NCI-H774 (cell line): ENCODE results near the gene ACTBL2.
"Not testable (repeated sequence)": the region's sequence is repeated elsewhere in the genome, so short reads cannot be mapped to it uniquely, and the experiment has no call there.

Source experiments
- DNase-seq: peaks from one replicate; lab custom pipeline; 2025; lab: John Stamatoyannopoulos, UW

Gene ACTBL2

GRCh38 chr5:57482671-57483106 is at the start of gene ACTBL2:
Gene ACTBL2 (minus strand): TSS chr5:57482811. CDS start chr5:57482707, 104 bp downstream.
- no peak for DNase-seq

- no peak for DNase-seq
Measured at GRCh38 chr5:57531333-57531732, 48.7 kb upstream of the ACTBL2 start.

DNA sequence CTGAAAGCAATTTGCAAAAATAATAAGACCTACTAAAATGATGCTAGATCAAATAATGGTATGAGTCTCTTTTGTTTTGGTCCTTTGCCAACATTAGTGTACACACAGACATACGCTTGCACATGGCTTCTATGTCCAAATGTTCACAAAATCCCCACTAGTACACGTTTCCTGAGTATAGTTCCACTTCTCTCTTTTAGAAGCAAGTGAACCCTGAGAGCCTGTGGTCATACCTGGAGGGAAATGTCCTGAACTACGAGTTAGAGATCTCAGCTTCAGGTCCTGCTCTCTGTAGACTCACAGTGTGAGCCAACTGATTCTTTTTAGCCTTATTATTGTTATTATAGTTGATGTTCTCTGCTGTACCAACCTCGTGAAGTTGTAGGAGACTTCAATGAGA is 47.3 kb upstream of the ACTBL2 start:
- no peak for DNase-seq

DNA sequence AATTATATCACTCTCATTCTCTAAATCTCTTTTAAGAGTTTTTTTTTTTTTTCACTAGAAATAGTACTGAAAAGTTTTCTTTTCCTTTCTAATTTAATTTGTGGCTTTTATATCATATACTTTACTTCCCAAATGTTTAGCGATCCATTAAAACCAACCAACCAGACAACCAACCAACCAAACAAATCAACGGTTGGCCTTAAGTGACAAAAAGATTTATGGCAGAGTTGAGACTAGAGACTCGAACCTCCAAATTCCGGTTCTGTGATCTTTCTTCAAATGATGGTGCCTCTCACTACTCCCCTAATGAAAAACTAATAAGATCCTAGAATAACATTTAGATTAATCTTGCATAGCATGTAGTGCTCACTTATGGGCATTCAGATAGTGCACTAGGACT is 45.3 kb upstream of the ACTBL2 start:
- no peak for DNase-seq

DNA sequence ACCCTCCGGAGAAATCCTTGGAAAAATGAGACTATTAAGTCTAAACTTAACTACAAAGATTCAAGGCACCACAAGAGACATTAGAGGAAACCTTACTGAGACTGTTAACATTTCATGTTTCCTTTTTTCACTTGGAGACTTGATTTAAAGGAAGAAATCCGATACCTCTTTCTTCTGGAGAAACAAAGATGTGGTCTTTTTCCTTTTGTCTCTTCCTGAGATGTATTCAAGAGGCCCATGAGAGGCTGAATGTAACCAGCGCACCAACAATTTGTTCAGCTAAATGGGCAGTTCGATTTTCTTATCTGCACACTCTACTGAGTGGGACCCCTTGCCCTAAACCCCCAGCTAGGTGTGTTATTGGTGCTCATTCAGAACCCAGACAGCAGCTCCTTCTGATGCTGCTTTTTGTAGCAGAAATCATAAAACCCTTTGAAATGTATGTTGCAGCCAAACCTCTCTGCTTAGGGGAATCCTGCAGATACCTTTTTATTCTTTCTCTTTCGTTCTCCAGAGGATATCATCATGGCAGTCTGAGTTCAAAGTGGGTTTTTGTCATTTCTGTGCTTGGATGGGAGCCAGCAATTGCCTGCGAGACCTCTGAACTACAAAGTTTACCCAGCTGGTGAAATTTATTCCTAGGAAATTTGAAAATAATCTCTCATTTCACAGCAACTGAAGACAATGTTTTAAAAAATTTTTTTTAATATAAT is 41.9 kb upstream of the ACTBL2 start:
- no peak for DNase-seq

DNA sequence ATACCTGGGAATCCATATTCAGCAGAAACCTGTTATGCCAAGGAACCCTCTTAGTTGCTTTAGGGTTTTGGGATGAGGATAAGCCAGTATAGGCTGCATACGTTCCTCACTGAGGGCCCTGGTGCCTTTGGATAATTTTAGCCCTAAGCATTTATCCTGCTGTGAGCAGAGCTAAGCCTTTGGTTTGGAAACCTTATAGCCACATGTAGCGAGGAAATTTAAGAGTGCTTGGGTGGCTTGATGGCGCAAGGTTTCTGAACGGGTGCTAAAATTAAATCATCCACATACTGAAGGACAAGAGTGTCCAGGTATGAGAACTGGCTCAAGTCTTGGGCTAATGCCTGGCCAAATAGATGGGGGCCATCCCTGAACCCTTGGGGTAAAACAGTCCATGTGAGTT is 39.9 kb upstream of the ACTBL2 start:
- DNase-seq: not testable (repeated sequence)

- not testable (repeated sequence) for DNase-seq
Measured at GRCh38 chr5:57518415-57518814, 35.8 kb upstream of the ACTBL2 start.

DNA sequence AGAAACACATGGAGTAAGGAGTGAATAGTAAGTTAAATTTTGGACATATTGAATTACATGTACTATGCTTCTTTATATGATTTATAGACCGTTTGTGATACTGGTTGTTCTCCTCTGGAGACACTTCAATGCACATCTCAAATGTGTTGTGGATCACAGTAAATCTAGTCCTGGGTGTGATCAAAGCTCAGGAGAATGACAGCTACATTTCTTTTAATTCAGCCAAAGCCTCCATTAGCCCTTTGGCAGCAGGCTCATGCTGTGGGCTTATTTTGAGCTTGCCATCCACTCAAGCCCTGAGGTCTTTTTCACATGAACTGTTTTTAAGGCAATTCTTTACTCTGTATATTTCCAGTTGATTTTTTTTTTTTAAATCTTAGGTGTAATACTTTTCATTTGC is 34.6 kb upstream of the ACTBL2 start:
- DNase-seq: no peak

GRCh38 chr5:57513785-57514184 is 31.2 kb upstream of the ACTBL2 start:
- DNase-seq: no peak

DNA sequence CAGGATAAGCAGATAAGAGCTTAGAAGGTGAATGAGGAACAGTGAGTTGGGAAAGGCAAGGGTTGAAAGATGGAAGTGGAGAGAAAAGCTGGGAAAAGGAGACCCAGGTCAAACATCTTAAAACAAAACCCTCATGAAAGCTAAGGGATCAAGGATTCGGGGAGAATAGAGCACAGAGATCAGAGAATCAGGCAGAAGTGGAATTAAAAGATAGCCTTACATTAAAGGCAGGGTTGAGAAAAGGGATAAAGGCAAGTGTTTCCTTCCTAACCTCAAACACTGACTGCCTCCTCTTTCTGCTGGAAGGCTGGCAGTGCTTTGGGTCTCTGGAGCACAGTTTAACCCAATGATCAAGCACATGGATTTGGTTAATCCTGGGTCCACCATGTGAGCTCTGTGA is 28.7 kb upstream of the ACTBL2 start:
- no peak for DNase-seq

DNA sequence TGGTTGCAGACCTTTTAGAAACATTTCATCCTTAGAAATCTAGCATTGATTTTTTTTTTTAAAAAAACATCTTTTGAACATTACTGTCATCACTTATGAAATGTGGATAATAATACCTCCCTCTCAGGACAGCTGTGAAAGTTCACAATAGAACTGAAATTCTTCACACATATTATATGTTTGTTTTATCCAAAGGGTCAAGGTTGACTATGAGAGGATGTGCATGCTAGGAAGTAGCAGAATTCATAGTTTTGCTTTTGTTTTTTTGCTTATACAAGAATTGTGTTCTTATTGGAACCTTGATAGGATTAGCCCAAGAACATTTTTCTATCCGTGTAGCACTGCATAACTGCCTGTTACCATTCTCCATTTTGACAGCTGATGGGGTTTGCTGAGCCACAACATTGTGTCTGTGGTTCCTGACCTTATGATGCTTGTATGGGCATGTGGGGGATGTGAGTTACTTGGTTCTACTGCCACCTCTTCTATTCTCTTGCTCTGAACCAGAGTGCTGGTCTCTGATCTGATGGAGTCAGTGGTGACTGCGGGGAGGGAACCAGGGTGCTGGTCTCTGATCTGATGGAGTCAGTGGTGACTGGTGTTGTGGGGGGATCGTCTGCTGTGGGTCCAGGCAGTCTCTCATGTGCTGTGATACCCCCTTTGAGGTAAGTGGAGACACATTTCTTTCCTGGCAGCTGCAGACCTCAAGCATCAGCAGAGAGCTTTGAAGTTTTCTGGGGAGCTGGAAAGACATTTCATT is 27.1 kb upstream of the ACTBL2 start:
- no peak for DNase-seq

DNA sequence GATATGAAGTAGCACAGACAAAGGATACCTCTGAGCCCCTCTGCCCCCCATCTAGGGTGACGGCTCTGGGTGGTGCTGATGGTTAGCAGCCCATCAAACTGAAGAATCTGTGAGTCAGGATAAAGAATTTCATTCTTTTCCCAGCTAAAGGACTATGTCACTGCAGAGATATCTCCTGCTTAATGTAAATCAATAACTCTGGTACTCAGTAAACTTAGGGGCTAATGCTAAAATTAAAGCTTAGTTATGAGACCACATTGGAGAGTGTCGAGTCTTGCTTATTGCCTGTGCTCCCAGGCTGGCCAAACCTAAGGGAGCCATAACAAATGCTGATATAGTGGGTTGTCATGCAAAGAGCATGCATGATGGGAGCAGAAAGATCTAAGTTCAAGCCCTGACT is 25.6 kb upstream of the ACTBL2 start:
- no peak for DNase-seq

GRCh38 chr5:57505272-57506200 is 22.9 kb upstream of the ACTBL2 start:
- no peak for DNase-seq

DNA sequence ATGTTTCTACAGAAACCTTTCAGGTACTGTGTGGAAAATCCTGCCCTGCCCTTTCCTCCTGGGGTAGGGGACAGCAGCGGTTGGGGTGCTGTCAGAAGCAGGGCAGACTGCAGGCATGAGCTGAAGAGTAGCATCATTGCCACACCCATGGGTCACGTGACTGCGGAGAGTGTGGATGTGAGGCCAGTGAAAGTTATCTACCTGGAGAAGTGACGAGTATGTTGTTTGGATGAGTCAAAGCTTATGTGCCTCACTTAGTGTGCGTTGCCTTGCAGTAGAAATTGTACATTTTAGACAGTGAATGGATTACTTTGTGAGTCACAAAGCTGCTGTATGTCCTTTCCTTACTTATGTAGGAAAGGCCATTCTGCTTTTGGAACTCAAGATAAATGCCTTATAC is 21.7 kb upstream of the ACTBL2 start:
- DNase-seq: no peak

DNA sequence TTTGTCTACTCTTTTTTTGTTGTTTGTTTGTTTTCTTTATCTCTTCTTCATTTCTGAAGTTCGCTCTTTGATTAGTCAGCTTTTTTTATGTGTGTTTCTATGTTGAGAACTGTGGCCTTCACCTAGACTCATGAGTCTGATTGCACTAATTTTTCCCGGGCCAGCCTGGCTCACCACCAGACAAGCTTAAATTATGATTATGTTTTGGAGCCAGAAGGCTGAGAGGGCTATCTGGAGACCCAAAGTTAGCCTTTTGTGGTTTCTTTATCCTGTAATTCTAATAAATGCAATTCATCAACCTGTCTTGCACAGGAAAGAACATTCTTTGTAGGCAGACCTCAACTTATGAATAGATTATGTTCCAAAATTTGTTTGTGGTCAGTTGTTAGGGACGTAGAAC is 20.8 kb upstream of the ACTBL2 start:
- no peak for DNase-seq

DNA sequence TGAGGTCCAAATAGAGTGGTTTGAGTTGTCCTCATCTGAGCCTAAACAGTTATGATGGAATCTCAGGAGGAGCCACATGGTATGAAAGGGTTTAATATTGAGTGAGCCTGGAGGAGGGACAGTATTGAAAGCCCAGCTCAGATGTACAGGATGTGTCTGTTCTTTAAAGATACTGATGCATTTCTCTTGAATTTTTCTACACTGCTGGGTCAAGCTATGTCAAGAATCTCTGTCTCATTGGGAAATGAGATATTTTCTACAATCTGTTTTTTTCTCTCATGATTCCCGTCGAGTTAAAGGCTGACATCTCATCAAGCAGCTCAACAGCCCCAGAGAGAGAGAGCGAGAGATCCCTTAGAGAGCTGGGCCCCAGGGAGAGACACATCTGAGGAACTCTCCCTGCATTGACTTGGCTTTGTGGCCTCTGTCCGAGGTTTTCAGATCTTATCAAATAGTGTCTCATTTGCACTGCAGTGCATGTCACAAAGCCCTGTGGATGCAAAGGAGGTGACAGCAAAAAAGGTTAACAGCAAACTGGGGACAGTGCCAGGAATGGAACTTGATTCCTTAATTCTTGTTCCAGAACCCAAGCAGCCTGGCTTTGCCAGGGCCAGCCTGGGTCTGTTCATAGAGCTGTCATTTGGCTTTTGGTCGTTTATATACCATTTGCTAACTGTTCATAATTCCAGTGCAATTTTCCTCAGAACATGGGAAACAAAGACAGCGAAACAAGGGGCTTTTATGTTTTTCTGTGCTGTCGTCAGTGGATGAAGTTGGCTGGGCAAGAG is 19.0 kb upstream of the ACTBL2 start:
- no peak for DNase-seq

DNA sequence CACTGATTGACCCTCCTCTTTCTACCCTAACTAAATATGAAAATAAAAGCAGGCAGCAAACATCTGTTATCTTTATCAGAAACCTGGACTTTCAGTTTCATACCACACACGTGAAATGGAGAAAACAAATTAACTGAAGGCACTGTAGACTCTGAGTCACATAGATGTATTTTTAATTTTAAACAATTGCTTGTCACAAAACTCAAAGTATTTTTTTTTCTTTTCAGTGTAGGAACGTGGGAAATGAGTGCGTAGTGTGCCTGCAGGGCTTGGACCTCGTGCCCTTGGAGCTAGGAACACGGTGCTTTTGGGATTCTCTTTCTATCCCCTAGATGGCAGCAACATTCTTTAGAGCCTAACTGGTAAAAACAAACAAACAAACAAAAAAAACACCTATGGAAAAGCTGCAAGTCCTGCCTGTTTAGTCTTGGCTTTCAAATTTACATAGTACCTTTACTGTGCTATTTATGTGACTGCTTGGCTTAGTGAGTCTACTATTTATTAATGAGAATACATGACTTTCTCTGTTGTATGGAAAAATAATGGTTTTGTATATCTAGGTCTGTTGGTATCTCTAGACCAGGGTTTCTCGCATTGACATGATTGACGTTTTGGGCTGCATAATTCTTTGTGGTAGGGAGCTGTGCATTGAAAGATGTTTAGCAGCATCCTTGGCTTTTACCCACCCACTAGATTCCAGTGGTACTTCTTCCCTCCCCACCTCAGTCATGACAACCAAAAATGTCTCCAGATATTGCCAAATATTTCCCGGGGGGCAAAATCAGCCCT is 16.8 kb upstream of the ACTBL2 start:
- peak; percentile 35 for DNase-seq

GRCh38 chr5:57497733-57498132 is 15.1 kb upstream of the ACTBL2 start:
- no peak for DNase-seq

GRCh38 chr5:57495285-57496086 is 12.9 kb upstream of the ACTBL2 start:
- DNase-seq: no peak
